ENCODE data around the gene GDAP2.

The GDAP2 gene

DNA sequence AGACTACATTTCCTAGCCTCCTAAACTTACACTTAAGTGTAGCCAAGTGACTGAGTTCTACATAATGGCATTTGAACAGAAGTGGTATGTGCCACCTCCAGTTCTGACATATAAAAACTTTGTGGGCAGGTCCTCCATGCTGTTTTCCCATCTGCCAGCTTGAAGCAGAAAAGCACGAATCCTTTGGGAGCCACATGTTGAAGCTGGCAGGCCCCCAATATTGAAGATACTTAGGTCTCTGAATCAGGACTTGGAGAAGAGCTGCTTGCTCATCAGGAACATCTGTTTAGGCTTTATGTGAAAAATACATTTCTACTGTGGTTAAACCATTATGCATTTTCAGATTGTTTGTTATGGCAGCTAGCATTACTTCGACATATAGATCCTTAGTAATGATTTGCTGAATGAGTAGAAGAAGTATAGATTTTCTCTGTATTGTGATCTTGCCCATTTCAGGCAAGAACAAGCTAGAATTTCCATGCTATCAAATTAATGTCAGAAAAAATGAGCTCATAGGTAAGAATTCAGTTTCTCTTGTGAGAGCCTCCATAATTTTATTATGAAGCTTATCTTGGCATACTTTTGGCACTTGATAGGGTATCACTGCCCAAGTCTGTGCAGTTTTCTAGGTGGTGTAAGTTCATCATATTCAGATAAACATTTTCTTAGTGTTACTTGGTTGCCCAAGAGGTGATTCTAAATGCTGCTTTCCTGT is 68.4 kb downstream of the GDAP2 start:
- Histone ChIP-seq H3K4me3 (IDR thresholded peaks at IDR 0.05; ENCODE audit: insufficient read depth, low read depth, low read length) (no peak overlapping the region), H3K4me2 (no peak overlapping the region), H3K36me3 (ENCODE audit: insufficient read depth) (no peaks in the 10 kb centered on the region), H3K79me2 (ENCODE audit: insufficient read depth, low read depth) (no peaks in the 10 kb centered on the region), H2AFZ (ENCODE audit: low read depth) (no peak overlapping the region), H3K4me1 (ENCODE audit: low read depth, poor library complexity, severe bottlenecking) (no peaks in the 10 kb centered on the region), H3K9ac (no peak overlapping the region), H4K20me1 (ENCODE audit: insufficient read depth) (no peaks in the 10 kb centered on the region), H3K27me3 (ENCODE audit: insufficient read depth, low read depth) (no peaks in the 10 kb centered on the region), H3K27ac (no peak overlapping the region)
- TF ChIP-seq, protein P1, sequence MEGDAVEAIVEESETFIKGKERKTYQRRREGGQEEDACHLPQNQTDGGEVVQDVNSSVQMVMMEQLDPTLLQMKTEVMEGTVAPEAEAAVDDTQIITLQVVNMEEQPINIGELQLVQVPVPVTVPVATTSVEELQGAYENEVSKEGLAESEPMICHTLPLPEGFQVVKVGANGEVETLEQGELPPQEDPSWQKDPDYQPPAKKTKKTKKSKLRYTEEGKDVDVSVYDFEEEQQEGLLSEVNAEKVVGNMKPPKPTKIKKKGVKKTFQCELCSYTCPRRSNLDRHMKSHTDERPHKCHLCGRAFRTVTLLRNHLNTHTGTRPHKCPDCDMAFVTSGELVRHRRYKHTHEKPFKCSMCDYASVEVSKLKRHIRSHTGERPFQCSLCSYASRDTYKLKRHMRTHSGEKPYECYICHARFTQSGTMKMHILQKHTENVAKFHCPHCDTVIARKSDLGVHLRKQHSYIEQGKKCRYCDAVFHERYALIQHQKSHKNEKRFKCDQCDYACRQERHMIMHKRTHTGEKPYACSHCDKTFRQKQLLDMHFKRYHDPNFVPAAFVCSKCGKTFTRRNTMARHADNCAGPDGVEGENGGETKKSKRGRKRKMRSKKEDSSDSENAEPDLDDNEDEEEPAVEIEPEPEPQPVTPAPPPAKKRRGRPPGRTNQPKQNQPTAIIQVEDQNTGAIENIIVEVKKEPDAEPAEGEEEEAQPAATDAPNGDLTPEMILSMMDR (conservative IDR thresholded peaks at IDR 0.05; ENCODE audit: low read depth, low read length), result no peak

DNA sequence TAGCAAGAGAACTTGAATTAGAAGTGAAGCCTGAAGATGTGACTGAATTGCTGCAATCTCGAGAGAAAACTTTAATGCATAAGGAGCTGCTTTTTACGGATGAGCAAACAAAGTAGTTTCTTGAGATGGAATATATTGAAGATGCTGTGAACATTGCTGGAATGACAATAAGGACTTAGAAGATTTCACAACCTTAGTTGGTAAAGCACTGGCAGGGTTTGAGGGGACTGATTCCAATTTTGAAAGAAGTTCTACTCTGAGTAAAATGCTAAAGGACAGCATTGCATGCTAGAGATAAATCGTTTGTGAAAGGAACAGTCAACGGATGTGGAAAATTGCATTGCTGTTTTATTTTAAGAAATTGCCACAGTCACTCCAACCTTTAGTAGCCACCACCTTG is 69.5 kb downstream of the GDAP2 start:
- TF ChIP-seq, protein P1 (conservative IDR thresholded peaks at IDR 0.05; ENCODE audit: low read depth, low read length), result no peak
- Histone ChIP-seq H3K4me2 (no peak overlapping the region), H4K20me1 (ENCODE audit: insufficient read depth) (no peaks in the 10 kb centered on the region), H3K4me3 (IDR thresholded peaks at IDR 0.05; ENCODE audit: insufficient read depth, low read depth, low read length) (no peak overlapping the region), H2AFZ (ENCODE audit: low read depth) (no peak overlapping the region), H3K36me3 (ENCODE audit: insufficient read depth) (no peaks in the 10 kb centered on the region), H3K79me2 (ENCODE audit: insufficient read depth, low read depth) (no peaks in the 10 kb centered on the region), H3K27ac (no peak overlapping the region), H3K4me1 (ENCODE audit: low read depth, poor library complexity, severe bottlenecking) (no peaks in the 10 kb centered on the region), H3K27me3 (ENCODE audit: insufficient read depth, low read depth) (no peaks in the 10 kb centered on the region), H3K9ac (no peak overlapping the region)

DNA sequence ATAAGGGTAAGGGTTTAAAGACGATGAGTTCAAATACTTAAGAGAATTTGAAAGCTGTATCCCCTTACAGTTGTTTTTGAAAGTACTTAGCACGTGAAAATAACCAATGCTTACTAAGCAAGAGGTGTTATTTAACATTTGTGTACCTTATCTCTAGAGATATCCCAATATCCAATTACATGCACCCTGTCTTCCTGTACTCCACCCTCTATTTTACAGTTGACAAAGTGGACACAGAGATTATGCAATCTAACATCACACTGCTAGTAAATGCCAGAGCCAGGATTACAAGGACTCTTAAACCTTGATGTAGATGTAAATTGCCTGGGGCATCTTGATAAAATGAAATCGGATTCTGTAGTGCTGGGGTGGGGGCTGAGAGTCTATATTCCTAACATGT is 72.0 kb downstream of the GDAP2 start:
- no peaks in the 10 kb centered on the region for H3K79me2 ChIP-seq (ENCODE audit: insufficient read depth, low read depth)
- no peak overlapping the region for H3K9ac ChIP-seq
- TF ChIP-seq, protein P1 (conservative IDR thresholded peaks at IDR 0.05; ENCODE audit: low read depth, low read length), result no peak
- H3K4me3 ChIP-seq (IDR thresholded peaks at IDR 0.05; ENCODE audit: insufficient read depth, low read depth, low read length), result no peak overlapping the region
- no peaks in the 10 kb centered on the region for H3K4me1 ChIP-seq (ENCODE audit: low read depth, poor library complexity, severe bottlenecking)
- H2AFZ ChIP-seq (ENCODE audit: low read depth), result no peak overlapping the region
- no peaks in the 10 kb centered on the region for H3K36me3 ChIP-seq (ENCODE audit: insufficient read depth)
- no peaks in the 10 kb centered on the region for H3K27me3 ChIP-seq (ENCODE audit: insufficient read depth, low read depth)
- H3K27ac ChIP-seq, result no peak overlapping the region
- no peak overlapping the region for H3K4me2 ChIP-seq
- no peaks in the 10 kb centered on the region for H4K20me1 ChIP-seq (ENCODE audit: insufficient read depth)

DNA sequence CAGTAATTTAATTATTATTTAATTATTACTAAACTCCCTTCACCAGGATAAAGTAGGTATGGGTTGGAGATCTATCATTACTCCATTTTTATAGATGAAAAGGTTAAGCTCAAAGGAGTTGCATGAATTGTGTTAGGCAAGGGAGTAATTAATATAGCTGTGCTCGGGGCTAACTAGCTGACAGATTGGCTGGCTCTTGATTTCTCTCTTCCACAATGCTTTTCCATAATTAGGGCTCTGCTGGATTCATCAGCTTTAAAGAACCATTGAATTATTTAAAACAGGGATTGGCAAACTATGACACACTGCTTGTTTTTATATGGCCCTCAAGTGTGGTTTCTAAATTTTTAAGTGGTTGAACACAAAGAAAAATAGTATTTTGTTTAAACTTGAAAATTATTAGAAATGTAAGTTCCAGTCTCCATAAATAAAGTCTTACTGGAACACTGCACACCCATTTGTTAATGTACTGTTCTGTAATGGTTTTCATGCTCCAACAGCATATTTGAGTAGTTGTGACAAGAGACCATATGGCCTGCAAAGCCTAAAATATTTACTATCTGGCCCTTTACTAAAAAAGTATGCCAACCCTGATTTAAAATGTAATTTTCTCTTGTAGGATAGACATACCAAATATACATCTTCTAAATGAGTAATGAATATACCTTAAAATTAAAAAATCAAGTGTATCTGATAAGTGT is 76.4 kb downstream of the GDAP2 start:
- Histone ChIP-seq H3K4me2 (no peak overlapping the region), H2AFZ (ENCODE audit: low read depth) (no peak overlapping the region), H3K4me3 (IDR thresholded peaks at IDR 0.05; ENCODE audit: insufficient read depth, low read depth, low read length) (no peak overlapping the region), H3K9ac (no peak overlapping the region), H3K27ac (no peak overlapping the region), H3K27me3 (ENCODE audit: insufficient read depth, low read depth) (no peaks in the 10 kb centered on the region), H4K20me1 (ENCODE audit: insufficient read depth) (no peaks in the 10 kb centered on the region), H3K4me1 (ENCODE audit: low read depth, poor library complexity, severe bottlenecking) (no peaks in the 10 kb centered on the region), H3K36me3 (ENCODE audit: insufficient read depth) (no peaks in the 10 kb centered on the region), H3K79me2 (ENCODE audit: insufficient read depth, low read depth) (no peaks in the 10 kb centered on the region)
- TF ChIP-seq, protein P1 (conservative IDR thresholded peaks at IDR 0.05; ENCODE audit: low read depth, low read length), result no peak
